Gastroesophageal sphincter (tissue), 4 donors: ENCODE data around the gene NANOS3. TPM values are rescaled to one million over a fixed set of nuclear protein-coding genes. Genes with fewer than 3 reads are reported as not detected.

ENCODE experiments used
- ATAC-seq: fragments of 150-250 bp; one replicate; pipeline ENCODE4 v1.9.1; 2016; ENCODE audit warnings: mild to moderate bottlenecking, moderate library complexity
- H3K27ac ChIP-seq, 4 donors: fragments of 200-600 bp; sonication (generic) in 3 of 4; 1 replicate in 3 of 4; 2 replicates in 1 of 4; pipeline ENCODE4 v1.5.1; 2016 to 2019
- H3K27me3 ChIP-seq: fragments of 200-600 bp; sonication (generic); one replicate; pipeline ENCODE4 v1.5.1; 2019
- H3K36me3 ChIP-seq, 2 donors: fragments of 200-600 bp; sonication (generic); one replicate each; pipeline ENCODE4 v1.5.1; 2019; ENCODE audit warnings: control low read depth in 1 of 2
- H3K4me1 ChIP-seq, 3 donors: fragments of 200-600 bp; sonication (generic); 1 replicate in 2 of 3; 2 replicates in 1 of 3; pipeline ENCODE4 v1.5.1; 2016 to 2019; ENCODE audit warnings: control low read depth in 2 of 3
- H3K4me3 ChIP-seq, 2 donors: fragments of 200-600 bp; sonication (generic); one replicate each; pipeline ENCODE4 v1.5.1; 2019; ENCODE audit warnings: mild to moderate bottlenecking in 1 of 2, moderate library complexity in 1 of 2
- H3K9me3 ChIP-seq, 3 donors: fragments of 200-600 bp; sonication (generic); one replicate each; pipeline ENCODE4 v1.5.1; 2017 to 2019; ENCODE audit warnings: control low read depth in 2 of 3
- CTCF ChIP-seq, 4 experiments: fragments of 200-600 bp in 2 of 4; fragments of 450-650 bp in 2 of 4; sonication (generic) in 1 of 4; IDR thresholded peaks; one replicate each; pipeline ENCODE4 v1.5.1; 2017 to 2019; ENCODE audit warnings: antibody characterized with exemption in 4 of 4, mild to moderate bottlenecking in 2 of 4, moderate library complexity in 2 of 4
- EP300 ChIP-seq: sonication (generic); formaldehyde crosslinking; IDR thresholded peaks from one replicate; pipeline ENCODE4 v1.6.1; 2017; ENCODE audit warnings: antibody characterized with exemption, mild to moderate bottlenecking
- POLR2A ChIP-seq, 2 donors: fragments of 450-650 bp; IDR thresholded peaks; one replicate each; pipeline ENCODE4 v1.6.1; 2017; ENCODE audit warnings: antibody characterized with exemption in 2 of 2, mild to moderate bottlenecking in 2 of 2, moderate library complexity in 1 of 2
- POLR2AphosphoS5 ChIP-seq: sonication (generic); formaldehyde crosslinking; IDR thresholded peaks from one replicate; pipeline ENCODE4 v1.6.1; 2017; ENCODE audit warnings: antibody characterized with exemption
- WGBS, 2 donors: methylation state at CpG; one replicate each; pipeline ENCODE4 v1.1.5; 2018; ENCODE audit warnings: low coverage in 1 of 2; 5-methylcytosine and 5-hydroxymethylcytosine counted together
- small RNA-seq, 4 donors: library from RNA; depleted of rRNA; stranded (forward); fragments of <200 nt; gene quantifications; one replicate each; pipeline ENCODE3, GENCODE V24; 2016
- total RNA-seq, 4 donors: library from RNA; depleted of rRNA; stranded (reverse); fragments of >200 nt; gene quantifications; one replicate each; pipeline ENCODE4 v1.1.0, GENCODE V29; 2016

Gene NANOS3
- total RNA-seq, 4 donors from 2014 or later: 1.1 to 5.0 TPM; not detected in 2

- TF ChIP-seq EP300: no peak
- no peak overlapping the region for H3K27ac ChIP-seq
- H3K27me3 ChIP-seq: peaks cover 21% of the 10 kb centered on the region
- peaks cover 0 to 67% of the 10 kb centered on the region in 2 donors for H3K36me3 ChIP-seq
- no peak for ATAC-seq
- no peaks in the 10 kb centered on the region for H3K4me1 ChIP-seq
- no CpG with 5 or more reads among the region's 12 CpGs for WGBS, 2 donors
- H3K4me3 ChIP-seq: no peak overlapping the region
- no peaks in the 10 kb centered on the region for H3K9me3 ChIP-seq
These were observed 52.4 kb downstream of the NANOS3 start for GRCh38 chr19:13929340-13929739.

- H3K9me3 ChIP-seq: no peaks in the 10 kb centered on the region
- no peak overlapping the region for H3K27ac ChIP-seq
- TF ChIP-seq CTCF (IDR thresholded peaks at IDR 0.05): no peak
- TF ChIP-seq POLR2A (IDR thresholded peaks at IDR 0.05): no peak
- TF ChIP-seq POLR2AphosphoS5: no peak
- TF ChIP-seq EP300: no peak
- no CpG with 5 or more reads among the region's 17 CpGs for WGBS, 2 donors
- peaks cover 0 to 61% of the 10 kb centered on the region in 2 donors for H3K36me3 ChIP-seq
- H3K4me1 ChIP-seq: no peaks in the 10 kb centered on the region
- peaks cover 27% of the 10 kb centered on the region for H3K27me3 ChIP-seq
- no peak for ATAC-seq
- no peak overlapping the region for H3K4me3 ChIP-seq
These were observed 53.0 kb downstream of the NANOS3 start for GRCh38 chr19:13929956-13930355.

Small RNA genes within 50 kb of the gene (small RNA-seq; reads per million reads assigned to genes)
- gene MIR181C (61.9 to 83.7 (median 81.4) reads per million in 4 donors), gene MIR181D (88.1 to 162 (median 99.2) reads per million in 4 donors)

Other genes with a start within 250 kb of the NANOS3 start
- 10 to 100 TPM; 31.2 to 51.8 (median 42.2) TPM for gene MRI1, start 112.6 kb upstream of the NANOS3 start, total RNA-seq
- gene C19orf53, start 102.7 kb upstream of the NANOS3 start, total RNA-seq: 100 to 1,000 TPM; 123 to 142 (median 128) TPM
- 1 to 10 TPM; 3.9 to 9.2 (median 4.2) TPM for gene ZSWIM4, start 81.7 kb upstream of the NANOS3 start, total RNA-seq
- gene BRME1, start 29.0 kb downstream of the NANOS3 start, total RNA-seq: 1 to 10 TPM in 3 of 4 donors, not detected in 1; 1.9 to 2.4 (median 2.2) TPM
- gene CC2D1A, start 29.1 kb downstream of the NANOS3 start, total RNA-seq: 10 to 100 TPM; 15.6 to 36.8 (median 22.4) TPM
- under 1 TPM in 2 of 4 donors, not detected in 2; 0.62 to 0.67 TPM for gene PODNL1, start 61.3 kb downstream of the NANOS3 start, total RNA-seq
- 10 to 100 TPM in 2 of 4 donors, 1 to 10 TPM in 2; 5.3 to 20.8 (median 14.5) TPM for gene DCAF15, start 75.4 kb downstream of the NANOS3 start, total RNA-seq
- 1 to 10 TPM; 2.0 to 5.9 (median 3.9) TPM for gene RFX1, start 129.2 kb downstream of the NANOS3 start, total RNA-seq
- not detected for gene RLN3, start 151.0 kb downstream of the NANOS3 start, total RNA-seq
- gene IL27RA, start 154.6 kb downstream of the NANOS3 start, total RNA-seq: 1 to 10 TPM; 1.1 to 5.4 (median 3.1) TPM
- not detected for gene PALM3, start 184.9 kb downstream of the NANOS3 start, total RNA-seq
- gene MISP3, start 195.7 kb downstream of the NANOS3 start, total RNA-seq: 1 to 10 TPM; 2.7 to 9.5 (median 5.6) TPM
- gene C19orf67, start 208.6 kb downstream of the NANOS3 start, total RNA-seq: not detected
- gene SAMD1, start 213.6 kb downstream of the NANOS3 start, total RNA-seq: 10 to 100 TPM; 21.9 to 61.3 (median 41.3) TPM
- 100 to 1,000 TPM in 1 of 4 donors, 10 to 100 TPM in 3; 62.3 to 138 (median 76.6) TPM for gene PRKACA, start 240.6 kb downstream of the NANOS3 start, total RNA-seq